Keratinocyte (primary cell): ENCODE results near the gene FGFBP2. TPM values are rescaled to one million over a fixed set of nuclear protein-coding genes. Genes with fewer than 3 reads are reported as not detected.

Source experiments
- DNase-seq: peaks from one replicate; pipeline ENCODE4 v3.0.0-alpha.2; 2011; ENCODE audit warnings: low read depth, missing footprints, low spot score
- FAIRE-seq: peaks from 2 replicates; lab custom pipeline; 2011; peaks lifted over from hg19 to GRCh38; lab: Jason Lieb, UNC
- H2AFZ ChIP-seq: 2 replicates; pipeline ENCODE4 v1.6.0; 2012; ENCODE audit warnings: low read length, control low read depth, inconsistent platforms; ENCODE audit not compliant: control insufficient read depth
- H3K27ac ChIP-seq: 2 replicates; pipeline ENCODE4 v1.5.1; 2011; ENCODE audit warnings: low read length; ENCODE audit not compliant: control insufficient read depth, insufficient read depth
- H3K27me3 ChIP-seq: 3 replicates; pipeline ENCODE4 v1.6.0; 2011; ENCODE audit warnings: low read length; ENCODE audit not compliant: control insufficient read depth, insufficient read depth; ENCODE audit errors: extremely low read depth
- H3K36me3 ChIP-seq, 2 experiments: 2 replicates in 1 of 2; 3 replicates in 1 of 2; pipeline ENCODE4 v1.5.1; 2011; ENCODE audit warnings: low read length in 2 of 2, mild to moderate bottlenecking in 1 of 2; ENCODE audit not compliant: control insufficient read depth in 2 of 2, insufficient read depth in 2 of 2; ENCODE audit errors: extremely low read depth in 1 of 2
- H3K4me1 ChIP-seq: 3 replicates; pipeline ENCODE4 v1.5.1; 2011; ENCODE audit warnings: low read length; ENCODE audit not compliant: control insufficient read depth, insufficient read depth; ENCODE audit errors: extremely low read depth
- H3K4me2 ChIP-seq: 3 replicates; pipeline ENCODE4 v1.6.0; 2011; ENCODE audit warnings: low read depth, low read length; ENCODE audit not compliant: control insufficient read depth, insufficient read depth; ENCODE audit errors: extremely low read depth
- H3K4me3 ChIP-seq, 3 experiments: fragments of 200-600 bp in 1 of 3; sonication (generic) in 1 of 3; 2 replicates in 2 of 3; 3 replicates in 1 of 3; pipeline ENCODE4 v1.5.1; 2011 to 2016; ENCODE audit warnings: low read length in 3 of 3, mild to moderate bottlenecking in 3 of 3, control low read depth in 2 of 3, inconsistent platforms in 1 of 3, low read depth in 1 of 3, mixed read lengths in 1 of 3, mixed run types in 1 of 3, moderate library complexity in 1 of 3; ENCODE audit not compliant: control insufficient read depth in 2 of 3, insufficient read depth in 2 of 3; ENCODE audit errors: extremely low read depth in 1 of 3
- H3K79me2 ChIP-seq: 2 replicates; pipeline ENCODE4 v1.6.0; 2012; ENCODE audit warnings: low read length; ENCODE audit not compliant: control insufficient read depth, insufficient read depth
- H3K9ac ChIP-seq: 3 replicates; pipeline ENCODE4 v1.6.0; 2011; ENCODE audit warnings: low read length; ENCODE audit not compliant: control insufficient read depth, insufficient read depth; ENCODE audit errors: extremely low read depth
- H3K9me1 ChIP-seq: 3 replicates; pipeline ENCODE4 v1.6.0; 2011; ENCODE audit warnings: low read length; ENCODE audit not compliant: control insufficient read depth, insufficient read depth; ENCODE audit errors: extremely low read depth
- H3K9me3 ChIP-seq: 2 replicates; pipeline ENCODE4 v1.5.1; 2012; ENCODE audit warnings: low read depth, low read length; ENCODE audit not compliant: control insufficient read depth
- H4K20me1 ChIP-seq: 3 replicates; pipeline ENCODE4 v1.6.0; 2011; ENCODE audit warnings: low read length; ENCODE audit not compliant: control insufficient read depth, insufficient read depth; ENCODE audit errors: extremely low read depth
- EZH2 ChIP-seq: IDR thresholded peaks from one replicate; pipeline ENCODE4 v1.6.1; 2012; ENCODE audit warnings: inconsistent platforms, mild to moderate bottlenecking, low read length, moderate library complexity
- dilution Hi-C: fragments of 300-500 bp; cut with MboI; formaldehyde crosslinking; loops from one replicate; pipeline ENCODE4 v1.7.0; 2020; ENCODE audit warnings: low sequenced_read_pairs; ENCODE audit not compliant: extremely low pct_ligation_motif_present
- polyA plus RNA-seq, 5 experiments: library from polyadenylated mRNA; depleted of rRNA in 3 of 5; stranded (reverse) in 3 of 5; stranded (forward) in 1 of 5; unstranded in 1 of 5; fragments of >200 nt; gene quantifications; 1 replicate in 1 of 5; 2 replicates in 3 of 5; 3 replicates in 1 of 5; pipeline versions ENCODE4 v1.2.1 to v1.2.3, GENCODE V29; 2011 to 2012; ENCODE audit warnings: missing spikeins in 2 of 5, low read depth in 1 of 5, low replicate concordance in 1 of 5
- TF ChIP-seq, protein P1 (sequence below), 3 experiments: IDR thresholded peaks in 1 of 3; conservative IDR thresholded peaks in 1 of 3; optimal IDR thresholded peaks in 1 of 3; 2 replicates in 2 of 3; 3 replicates in 1 of 3; pipeline versions ENCODE3 to v1.5.1; 2011; ENCODE audit warnings: low read length in 3 of 3, mild to moderate bottlenecking in 3 of 3, moderate library complexity in 2 of 3, control low read depth in 1 of 3, inconsistent platforms in 1 of 3; ENCODE audit not compliant: insufficient read depth in 2 of 3; ENCODE audit errors: extremely low read depth in 1 of 3

Gene FGFBP2
- polyA plus RNA-seq, 1 donor (not counting 4 experiments of a cell fraction or from before 2014, with no cell fraction given) = not detected

DNA sequence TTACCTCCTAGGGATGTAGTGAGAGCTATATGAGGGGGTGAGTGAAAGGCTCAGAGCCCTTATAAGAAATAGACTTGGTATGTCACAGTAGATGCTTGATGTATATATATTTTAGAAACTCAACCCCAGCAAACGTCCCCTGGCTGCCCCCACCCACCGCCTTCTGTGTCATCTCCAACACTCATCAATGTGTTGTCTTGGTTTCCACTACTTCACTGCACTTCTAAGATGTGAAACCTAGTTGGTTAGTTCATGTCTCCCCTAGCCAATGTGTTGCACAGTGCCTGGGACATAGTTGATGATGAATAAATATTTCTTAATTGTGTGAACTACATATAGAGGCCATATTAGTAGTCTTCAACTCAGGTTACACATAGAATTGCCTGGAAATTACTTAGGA lies 4.4 kb downstream of the FGFBP2 start:
- dilution Hi-C loops = no loop called here
- Histone ChIP-seq H4K20me1 (no peaks in the 10 kb centered on the region), H3K4me3 (no peak overlapping the region), H3K9ac (no peak overlapping the region), H3K4me2 (no peak overlapping the region), H3K4me1 (peaks cover 5% of the 10 kb centered on the region), H3K27ac (no peak overlapping the region), H3K9me1 (no peaks in the 10 kb centered on the region), H3K79me2 (no peaks in the 10 kb centered on the region), H3K36me3 (no peaks in the 10 kb centered on the region), H2AFZ (no peak overlapping the region), H3K27me3 (no peaks in the 10 kb centered on the region), H3K9me3 (no peaks in the 10 kb centered on the region)
- TF ChIP-seq EZH2 = no peak
- TF ChIP-seq, protein P1, sequence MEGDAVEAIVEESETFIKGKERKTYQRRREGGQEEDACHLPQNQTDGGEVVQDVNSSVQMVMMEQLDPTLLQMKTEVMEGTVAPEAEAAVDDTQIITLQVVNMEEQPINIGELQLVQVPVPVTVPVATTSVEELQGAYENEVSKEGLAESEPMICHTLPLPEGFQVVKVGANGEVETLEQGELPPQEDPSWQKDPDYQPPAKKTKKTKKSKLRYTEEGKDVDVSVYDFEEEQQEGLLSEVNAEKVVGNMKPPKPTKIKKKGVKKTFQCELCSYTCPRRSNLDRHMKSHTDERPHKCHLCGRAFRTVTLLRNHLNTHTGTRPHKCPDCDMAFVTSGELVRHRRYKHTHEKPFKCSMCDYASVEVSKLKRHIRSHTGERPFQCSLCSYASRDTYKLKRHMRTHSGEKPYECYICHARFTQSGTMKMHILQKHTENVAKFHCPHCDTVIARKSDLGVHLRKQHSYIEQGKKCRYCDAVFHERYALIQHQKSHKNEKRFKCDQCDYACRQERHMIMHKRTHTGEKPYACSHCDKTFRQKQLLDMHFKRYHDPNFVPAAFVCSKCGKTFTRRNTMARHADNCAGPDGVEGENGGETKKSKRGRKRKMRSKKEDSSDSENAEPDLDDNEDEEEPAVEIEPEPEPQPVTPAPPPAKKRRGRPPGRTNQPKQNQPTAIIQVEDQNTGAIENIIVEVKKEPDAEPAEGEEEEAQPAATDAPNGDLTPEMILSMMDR (optimal IDR thresholded peaks at IDR 0.05 in 1 of 3, IDR thresholded peaks at IDR 0.05 in 1 of 3, conservative IDR thresholded peaks at IDR 0.05 in 1 of 3; ENCODE audit: extremely low read depth in 1 of 3, insufficient read depth in 2 of 3, low read length in 3 of 3) = no peak
- no peak for DNase-seq
- no peak for FAIRE-seq

DNA sequence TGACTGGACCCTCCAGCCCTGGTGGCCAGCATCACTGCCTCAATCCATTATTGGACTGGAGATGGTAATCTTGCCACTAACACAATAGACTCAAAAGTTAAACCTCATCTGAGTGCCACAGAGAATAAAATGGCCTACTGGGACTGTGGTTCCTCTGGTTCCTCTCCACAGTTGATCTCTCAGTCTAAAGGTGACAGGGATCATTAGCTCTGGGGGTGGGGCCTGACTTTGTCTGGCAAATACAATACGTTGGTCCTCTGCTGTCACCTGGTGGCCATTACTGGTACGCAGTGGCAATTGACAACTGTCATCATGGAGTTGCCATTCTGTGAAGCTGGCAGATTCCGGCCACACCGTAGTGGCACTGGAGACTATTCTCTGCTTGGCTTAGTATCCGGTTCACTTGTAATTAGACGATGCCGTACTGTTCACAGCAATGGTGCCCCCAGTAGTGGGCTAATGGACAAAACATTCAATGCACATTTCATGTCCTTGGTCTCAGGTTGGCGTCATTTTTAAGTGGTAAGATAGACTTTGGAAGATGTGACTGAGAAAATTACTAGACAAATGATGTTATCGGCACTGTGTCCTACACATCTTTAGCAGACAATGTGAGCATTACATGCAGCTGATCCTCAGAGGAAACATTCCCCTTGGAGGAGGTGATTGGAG lies 6.7 kb downstream of the FGFBP2 start:
- Histone ChIP-seq H4K20me1 (no peaks in the 10 kb centered on the region), H3K4me2 (no peak overlapping the region), H3K27ac (no peak overlapping the region), H2AFZ (no peak overlapping the region), H3K4me1 (peaks cover 5% of the 10 kb centered on the region), H3K9ac (no peak overlapping the region), H3K27me3 (no peaks in the 10 kb centered on the region), H3K9me1 (no peaks in the 10 kb centered on the region), H3K36me3 (no peaks in the 10 kb centered on the region), H3K9me3 (no peaks in the 10 kb centered on the region), H3K79me2 (no peaks in the 10 kb centered on the region), H3K4me3 (no peak overlapping the region)
- DNase-seq (no peak), FAIRE-seq (peak; percentile 94)
- TF ChIP-seq EZH2 = no peak
- TF ChIP-seq, protein P1 (optimal IDR thresholded peaks at IDR 0.05 in 1 of 3, IDR thresholded peaks at IDR 0.05 in 1 of 3, conservative IDR thresholded peaks at IDR 0.05 in 1 of 3; ENCODE audit: extremely low read depth in 1 of 3, insufficient read depth in 2 of 3, low read length in 3 of 3) = peak; percentile 89 to 100 (median 99)
- dilution Hi-C loops = no loop called here
